ENCODE measurements around the gene ALDH18A1. TPM values are rescaled to one million over a fixed set of nuclear protein-coding genes. Genes with fewer than 3 reads are reported as not detected.

The ALDH18A1 gene
- total and polyA plus RNA-seq, 2 of the 8 experiments (the other 6 are each of a cell fraction or from before 2014, with no cell fraction given) = 59.6 to 128 TPM

DNA sequence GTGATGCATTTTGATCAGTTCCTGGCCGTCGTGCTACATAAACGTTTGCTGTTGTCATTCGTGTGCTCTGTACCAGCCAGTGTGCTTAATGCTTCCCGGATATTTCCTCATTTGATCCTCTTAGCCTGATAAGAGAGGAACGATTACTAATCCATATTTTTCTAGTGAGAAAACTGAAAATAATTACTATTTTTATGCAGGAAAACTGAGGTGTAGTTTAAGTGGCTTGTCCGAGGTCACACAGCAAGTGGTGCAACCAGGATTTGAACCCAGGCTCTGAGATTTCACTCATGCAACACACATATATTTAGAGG is 94.7 kb downstream of the ALDH18A1 start:
- FAIRE-seq = no peak
- H2AK5ac ChIP-seq (ENCODE audit: low read depth, low read length) = no peak overlapping the region
- H3K79me2 ChIP-seq (ENCODE audit: control insufficient read depth in 1 of 2, insufficient read depth in 2 of 2, low read length in 2 of 2) = peaks cover 0 to 28% of the 10 kb centered on the region in 2 experiments; a peak in 2 of 4 replicates
- no peaks in the 10 kb centered on the region for H3K36me3 ChIP-seq (ENCODE audit: control insufficient read depth in 2 of 4, insufficient read depth in 4 of 4, low read length in 3 of 4)
- no peak overlapping the region for H2BK120ac ChIP-seq (replicated peaks; ENCODE audit: low read depth, low read length)
- no peak overlapping the region for H2BK5ac ChIP-seq (ENCODE audit: low read depth, low read length)
- ChIA-PET CTCF (ENCODE audit: partially characterized antibody) (interaction anchor here (1.3 to 1.9 kb wide), 4 partner anchors 10 to 158 kb away, joined by 3 to 11 read pairs (median 4); no protein-coding TSS in a partner anchor), POLR2A (ENCODE audit: partially characterized antibody) (interaction anchor here (0.9 to 1.5 kb wide), 2 partner anchors 13 to 26 kb away, joined by 3 to 4 read pairs; no protein-coding TSS in a partner anchor)
- peaks cover 14% of the 10 kb centered on the region for H3K23me2 ChIP-seq (ENCODE audit: low read depth, low read length)
- no peak overlapping the region for H3K23ac ChIP-seq (ENCODE audit: insufficient read length)
- no peak overlapping the region for H2AFZ ChIP-seq (ENCODE audit: low read length)
- H3K18ac ChIP-seq (ENCODE audit: extremely low read depth, low read length) = no peak overlapping the region
- no peak overlapping the region for H2BK12ac ChIP-seq (ENCODE audit: low read depth, low read length)
- no peak overlapping the region for H3K4ac ChIP-seq (replicated peaks; ENCODE audit: insufficient read length, low read depth, low read length)
- peaks cover 6% of the 10 kb centered on the region; the same call in 1 of the 2 replicates for H3K79me1 ChIP-seq (ENCODE audit: low read depth, low read length)
- no peak overlapping the region for H4K91ac ChIP-seq (replicated peaks; ENCODE audit: insufficient read length, low read length)
- H4K5ac ChIP-seq (ENCODE audit: insufficient read length, low read depth, low read length) = no peak overlapping the region
- no peak overlapping the region for H3K14ac ChIP-seq (ENCODE audit: insufficient read length)
- DNase-seq (ENCODE audit: low read depth in 1 of 2, low spot score in 2 of 2) = no peak
- H4K20me1 ChIP-seq (replicated peaks in 1 of 2; ENCODE audit: control insufficient read depth in 1 of 2, insufficient read depth in 2 of 2, low read length in 2 of 2) = peaks cover 7 to 11% of the 10 kb centered on the region in 2 experiments
- H2BK20ac ChIP-seq (ENCODE audit: low read length) = no peak overlapping the region
- H3K4me3 ChIP-seq (ENCODE audit: extremely low read depth in 1 of 4, insufficient read depth in 2 of 4, low read depth in 3 of 4, low read length in 4 of 4) = peak overlapping the region in 3 of 4 experiments; percentile 44 to 93 (median 59); a peak in 4 of 8 replicates
- no peaks in the 10 kb centered on the region; a peak in 3 of 7 replicates for H3K27me3 ChIP-seq (replicated peaks in 1 of 4; ENCODE audit: control insufficient read depth in 3 of 4, extremely low read depth in 1 of 4, insufficient read depth in 3 of 4, low read length in 3 of 4)
- H2BK15ac ChIP-seq (ENCODE audit: low read length) = no peak overlapping the region
- WGBS, 2 experiments (ENCODE audit: extremely low coverage in 1 of 2, insufficient coverage in 1 of 2, insufficient read length in 1 of 2, insufficient replicate concordance in 2 of 2, low coverage in 1 of 2, low lambda C conversion rate in 2 of 2, missing lambda C conversion rate in 1 of 2) = 67% methylated on average over 7 of the region's 7 CpGs; no CpG with 5 or more reads in 1 of the 2 experiments
- no peaks in the 10 kb centered on the region for H3K9me3 ChIP-seq (ENCODE audit: insufficient read depth in 2 of 2, low read depth in 1 of 2, low read length in 1 of 2)
- no peak overlapping the region for H4K8ac ChIP-seq (ENCODE audit: extremely low read depth, insufficient read depth, low read length)
- no peak overlapping the region for H3K56ac ChIP-seq (replicated peaks; ENCODE audit: insufficient read length, low read depth, low read length)
- H3K4me1 ChIP-seq (replicated peaks in 1 of 4; ENCODE audit: control insufficient read depth in 3 of 4, insufficient read depth in 4 of 4, low read length in 3 of 4) = peaks cover 6 to 30% (median 17%) of the 10 kb centered on the region in 4 experiments; a peak in 6 of 7 replicates
- peak overlapping the region in 1 of 2 experiments; percentile 65; a peak in 2 of 4 replicates for H3K4me2 ChIP-seq (ENCODE audit: insufficient read depth in 1 of 2, low read depth in 2 of 2, low read length in 2 of 2)
- no peak overlapping the region for H3K9ac ChIP-seq (replicated peaks in 1 of 4; ENCODE audit: extremely low read depth in 1 of 4, low read depth in 3 of 4, low read length in 3 of 4)
- H3K27ac ChIP-seq (ENCODE audit: low read depth, low read length) = no peak overlapping the region
- TF ChIP-seq SUZ12 (IDR thresholded peaks at IDR 0.05; ENCODE audit: low read length) = no peak
- TF ChIP-seq POU5F1 (IDR thresholded peaks at IDR 0.05; ENCODE audit: low read depth, low read length) = no peak
- TF ChIP-seq PHF8 (conservative IDR thresholded peaks at IDR 0.05; ENCODE audit: low read depth, low read length) = no peak
- TF ChIP-seq SIRT6 (IDR thresholded peaks at IDR 0.05; ENCODE audit: low read length) = no peak
- no peak for TF ChIP-seq SP2 (IDR thresholded peaks at IDR 0.05; ENCODE audit: low read length)
- TF ChIP-seq RFX5 (IDR thresholded peaks at IDR 0.05; ENCODE audit: borderline replicate concordance, low read depth, low read length) = no peak
- TF ChIP-seq TEAD4 (IDR thresholded peaks at IDR 0.05; ENCODE audit: low read depth, low read length) = no peak
- no peak for TF ChIP-seq CTBP2 (IDR thresholded peaks at IDR 0.05; ENCODE audit: borderline replicate concordance, insufficient read depth, insufficient read length, low read length)
- TF ChIP-seq, protein P1, sequence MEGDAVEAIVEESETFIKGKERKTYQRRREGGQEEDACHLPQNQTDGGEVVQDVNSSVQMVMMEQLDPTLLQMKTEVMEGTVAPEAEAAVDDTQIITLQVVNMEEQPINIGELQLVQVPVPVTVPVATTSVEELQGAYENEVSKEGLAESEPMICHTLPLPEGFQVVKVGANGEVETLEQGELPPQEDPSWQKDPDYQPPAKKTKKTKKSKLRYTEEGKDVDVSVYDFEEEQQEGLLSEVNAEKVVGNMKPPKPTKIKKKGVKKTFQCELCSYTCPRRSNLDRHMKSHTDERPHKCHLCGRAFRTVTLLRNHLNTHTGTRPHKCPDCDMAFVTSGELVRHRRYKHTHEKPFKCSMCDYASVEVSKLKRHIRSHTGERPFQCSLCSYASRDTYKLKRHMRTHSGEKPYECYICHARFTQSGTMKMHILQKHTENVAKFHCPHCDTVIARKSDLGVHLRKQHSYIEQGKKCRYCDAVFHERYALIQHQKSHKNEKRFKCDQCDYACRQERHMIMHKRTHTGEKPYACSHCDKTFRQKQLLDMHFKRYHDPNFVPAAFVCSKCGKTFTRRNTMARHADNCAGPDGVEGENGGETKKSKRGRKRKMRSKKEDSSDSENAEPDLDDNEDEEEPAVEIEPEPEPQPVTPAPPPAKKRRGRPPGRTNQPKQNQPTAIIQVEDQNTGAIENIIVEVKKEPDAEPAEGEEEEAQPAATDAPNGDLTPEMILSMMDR (IDR thresholded peaks at IDR 0.05; ENCODE audit: control extremely low read depth in 1 of 3, insufficient read depth in 1 of 3, low read depth in 1 of 3, low read length in 3 of 3) = no peak
- TF ChIP-seq CBX5 (IDR thresholded peaks at IDR 0.05; ENCODE audit: low read depth, low read length) = no peak
- TF ChIP-seq, protein P2, sequence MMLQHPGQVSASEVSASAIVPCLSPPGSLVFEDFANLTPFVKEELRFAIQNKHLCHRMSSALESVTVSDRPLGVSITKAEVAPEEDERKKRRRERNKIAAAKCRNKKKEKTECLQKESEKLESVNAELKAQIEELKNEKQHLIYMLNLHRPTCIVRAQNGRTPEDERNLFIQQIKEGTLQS (IDR thresholded peaks at IDR 0.05; ENCODE audit: insufficient read depth, low read depth, low read length) = no peak

All from H1 (cell line).